H1 (cell line): ENCODE results near the gene RBM26. TPM values are rescaled to one million over a fixed set of nuclear protein-coding genes. Genes with fewer than 3 reads are reported as not detected.

Experiments
- CTCF ChIA-PET: fragments of 300-600 bp; sonication (Branson Sonifier 250); formaldehyde crosslinking; loops from one replicate; lab custom pipeline; 2021; ENCODE audit not compliant: partially characterized antibody; lab: Charles Lee
- POLR2A ChIA-PET: fragments of 300-600 bp; sonication (Branson Sonifier 250); formaldehyde crosslinking; loops from one replicate; lab custom pipeline; 2021; ENCODE audit warnings: inconsistent platforms; ENCODE audit not compliant: partially characterized antibody; lab: Charles Lee
- DNase-seq, 2 experiments: peaks; one replicate each; pipeline versions ENCODE4 v3.0.0 to v3.0.0-alpha.2; 2010 to 2022; ENCODE audit warnings: low spot score in 2 of 2, low read depth in 1 of 2, mixed read lengths in 1 of 2
- FAIRE-seq: peaks from 2 replicates; lab custom pipeline; 2011; peaks lifted over from hg19 to GRCh38; lab: Jason Lieb, UNC
- H2AFZ ChIP-seq: 2 replicates; pipeline ENCODE4 v1.8.1; 2012; ENCODE audit warnings: low read length, inconsistent platforms
- H2AK5ac ChIP-seq: 2 replicates; pipeline ENCODE4 v1.6.1; 2013; ENCODE audit warnings: low read depth, low read length
- H2BK120ac ChIP-seq: replicated peaks from 2 replicates; pipeline ENCODE3; 2013; ENCODE audit warnings: low read depth, low read length, inconsistent platforms
- H2BK12ac ChIP-seq: 2 replicates; pipeline ENCODE4 v1.6.1; 2013; ENCODE audit warnings: low read depth, low read length
- H2BK15ac ChIP-seq: 2 replicates; pipeline ENCODE4 v1.6.1; 2013; ENCODE audit warnings: low read length
- H2BK20ac ChIP-seq: 2 replicates; pipeline ENCODE4 v1.6.1; 2013; ENCODE audit warnings: low read length
- H2BK5ac ChIP-seq: 2 replicates; pipeline ENCODE4 v1.6.1; 2013; ENCODE audit warnings: low read depth, low read length
- H3K14ac ChIP-seq: 2 replicates; pipeline ENCODE4 v1.6.1; 2013; ENCODE audit warnings: inconsistent platforms; ENCODE audit not compliant: insufficient read length
- H3K18ac ChIP-seq: 2 replicates; pipeline ENCODE4 v1.6.1; 2013; ENCODE audit warnings: low read length; ENCODE audit errors: extremely low read depth
- H3K23ac ChIP-seq: 2 replicates; pipeline ENCODE4 v1.6.1; 2013; ENCODE audit warnings: inconsistent platforms; ENCODE audit not compliant: insufficient read length
- H3K23me2 ChIP-seq: 2 replicates; pipeline ENCODE4 v1.6.1; 2013; ENCODE audit warnings: low read depth, low read length
- H3K27ac ChIP-seq: 2 replicates; pipeline ENCODE4 v1.6.1; 2011; ENCODE audit warnings: low read depth, low read length, inconsistent platforms
- H3K27me3 ChIP-seq, 4 experiments: replicated peaks in 1 of 4; 1 replicate in 1 of 4; 2 replicates in 3 of 4; pipeline versions ENCODE4 v1.6.1 to v1.8.1; 2011 to 2013; ENCODE audit warnings: low read length in 3 of 4, mild to moderate bottlenecking in 3 of 4, inconsistent platforms in 2 of 4, mixed read lengths in 2 of 4, moderate library complexity in 1 of 4; ENCODE audit not compliant: control insufficient read depth in 3 of 4, insufficient read depth in 3 of 4; ENCODE audit errors: extremely low read depth in 1 of 4
- H3K36me3 ChIP-seq, 4 experiments: 2 replicates each; pipeline versions ENCODE4 v1.6.1 to v1.8.1; 2011 to 2013; ENCODE audit warnings: mild to moderate bottlenecking in 4 of 4, low read length in 3 of 4, moderate library complexity in 2 of 4, control low read depth in 1 of 4, inconsistent platforms in 1 of 4; ENCODE audit not compliant: insufficient read depth in 4 of 4, control insufficient read depth in 2 of 4
- H3K4ac ChIP-seq: replicated peaks from 2 replicates; pipeline ENCODE3; 2013; ENCODE audit warnings: low read length, low read depth, mixed read lengths, inconsistent platforms; ENCODE audit not compliant: insufficient read length
- H3K4me1 ChIP-seq, 4 experiments: replicated peaks in 1 of 4; 1 replicate in 1 of 4; 2 replicates in 3 of 4; pipeline versions ENCODE4 v1.6.1 to v1.8.1; 2011 to 2013; ENCODE audit warnings: low read length in 3 of 4, inconsistent platforms in 2 of 4, mixed read lengths in 1 of 4; ENCODE audit not compliant: insufficient read depth in 4 of 4, control insufficient read depth in 3 of 4
- H3K4me2 ChIP-seq, 2 experiments: 2 replicates each; pipeline versions ENCODE4 v1.6.1 to v1.8.1; 2011 to 2013; ENCODE audit warnings: low read depth in 2 of 2, low read length in 2 of 2, control low read depth in 1 of 2, inconsistent platforms in 1 of 2, mild to moderate bottlenecking in 1 of 2; ENCODE audit not compliant: insufficient read depth in 1 of 2
- H3K4me3 ChIP-seq, 4 experiments: fragments of 200-600, 300-600 bp in 1 of 4; sonication (generic), shearing (Covaris generic), sonication (Bioruptor Twin) in 1 of 4; 2 replicates each; pipeline versions ENCODE4 v1.5.1 to v1.8.1; 2011 to 2016; ENCODE audit warnings: low read length in 4 of 4, low read depth in 3 of 4, control low read depth in 2 of 4, inconsistent platforms in 2 of 4, mild to moderate bottlenecking in 2 of 4, mixed read lengths in 1 of 4, moderate library complexity in 1 of 4; ENCODE audit not compliant: insufficient read depth in 2 of 4; ENCODE audit errors: extremely low read depth in 1 of 4
- H3K56ac ChIP-seq: replicated peaks from 2 replicates; pipeline ENCODE3; 2013; ENCODE audit warnings: low read depth, mild to moderate bottlenecking, mixed read lengths, low read length, inconsistent platforms; ENCODE audit not compliant: insufficient read length
- H3K79me1 ChIP-seq: 2 replicates; pipeline ENCODE4 v1.6.1; 2013; ENCODE audit warnings: low read depth, low read length, control low read depth
- H3K79me2 ChIP-seq, 2 experiments: 2 replicates each; pipeline versions ENCODE4 v1.6.1 to v1.8.1; 2012 to 2013; ENCODE audit warnings: low read length in 2 of 2, mild to moderate bottlenecking in 2 of 2, inconsistent platforms in 1 of 2; ENCODE audit not compliant: insufficient read depth in 2 of 2, control insufficient read depth in 1 of 2
- H3K9ac ChIP-seq, 4 experiments: replicated peaks in 1 of 4; 1 replicate in 1 of 4; 2 replicates in 3 of 4; pipeline versions ENCODE4 v1.6.1 to v1.8.1; 2011 to 2013; ENCODE audit warnings: low read depth in 3 of 4, low read length in 3 of 4, control low read depth in 2 of 4, mild to moderate bottlenecking in 2 of 4, moderate library complexity in 2 of 4, inconsistent platforms in 1 of 4; ENCODE audit errors: extremely low read depth in 1 of 4
- H3K9me3 ChIP-seq, 2 experiments: 2 replicates each; pipeline versions ENCODE4 v1.6.1 to v1.8.1; 2012 to 2013; ENCODE audit warnings: mild to moderate bottlenecking in 2 of 2, moderate library complexity in 2 of 2, control low read depth in 1 of 2, inconsistent platforms in 1 of 2, low read depth in 1 of 2, low read length in 1 of 2, mixed read lengths in 1 of 2; ENCODE audit not compliant: insufficient read depth in 2 of 2
- H4K20me1 ChIP-seq, 2 experiments: replicated peaks in 1 of 2; 2 replicates each; pipeline versions ENCODE3 to v1.8.1; 2011 to 2013; ENCODE audit warnings: inconsistent platforms in 2 of 2, low read length in 2 of 2, mild to moderate bottlenecking in 1 of 2; ENCODE audit not compliant: insufficient read depth in 2 of 2, control insufficient read depth in 1 of 2
- H4K5ac ChIP-seq: 2 replicates; pipeline ENCODE4 v1.6.1; 2013; ENCODE audit warnings: low read length, low read depth, mixed read lengths, inconsistent platforms; ENCODE audit not compliant: insufficient read length
- H4K8ac ChIP-seq: 2 replicates; pipeline ENCODE4 v1.8.0; 2013; ENCODE audit warnings: mild to moderate bottlenecking, moderate library complexity, low read length, inconsistent platforms; ENCODE audit not compliant: insufficient read depth; ENCODE audit errors: extremely low read depth
- H4K91ac ChIP-seq: replicated peaks from 2 replicates; pipeline ENCODE3; 2013; ENCODE audit warnings: low read length, mixed read lengths, inconsistent platforms; ENCODE audit not compliant: insufficient read length
- BACH1 ChIP-seq: IDR thresholded peaks from 2 replicates; pipeline ENCODE4 v1.6.1; 2012; ENCODE audit warnings: low read length, improper control_type of control experiment
- BRCA1 ChIP-seq: IDR thresholded peaks from 2 replicates; pipeline ENCODE4 v1.6.1; 2012; ENCODE audit warnings: low read depth, low read length, improper control_type of control experiment
- FOSL1 ChIP-seq: IDR thresholded peaks from 2 replicates; pipeline ENCODE4 v1.6.1; 2011; ENCODE audit warnings: mild to moderate bottlenecking, low read depth, low read length, moderate library complexity; ENCODE audit not compliant: insufficient read depth
- JUN ChIP-seq: IDR thresholded peaks from 2 replicates; pipeline ENCODE4 v1.6.1; 2011; ENCODE audit warnings: low read depth, mild to moderate bottlenecking, improper control_type of control experiment, low read length
- MAFK ChIP-seq: IDR thresholded peaks from 2 replicates; pipeline ENCODE4 v1.6.1; 2012; ENCODE audit warnings: low read depth, mild to moderate bottlenecking, improper control_type of control experiment, low read length
- NANOG ChIP-seq: IDR thresholded peaks from 2 replicates; pipeline ENCODE4 v1.6.1; 2011; ENCODE audit warnings: low read length, low read depth, mild to moderate bottlenecking, inconsistent platforms; ENCODE audit not compliant: insufficient read depth, poor library complexity, severe bottlenecking
- RXRA ChIP-seq: IDR thresholded peaks from 2 replicates; pipeline ENCODE4 v1.6.1; 2011; ENCODE audit warnings: low read depth, mild to moderate bottlenecking, low read length, moderate library complexity; ENCODE audit not compliant: insufficient read depth
- SIN3A ChIP-seq, 2 experiments: IDR thresholded peaks in 1 of 2; conservative IDR thresholded peaks in 1 of 2; 2 replicates each; pipeline ENCODE4 v1.6.1; 2011 to 2012; ENCODE audit warnings: low read length in 2 of 2, improper control_type of control experiment in 1 of 2, low read depth in 1 of 2, mild to moderate bottlenecking in 1 of 2
- SP1 ChIP-seq: IDR thresholded peaks from 2 replicates; pipeline ENCODE4 v1.6.1; 2011; ENCODE audit warnings: low read depth, low read length
- SP2 ChIP-seq: IDR thresholded peaks from 2 replicates; pipeline ENCODE4 v1.6.1; 2012; ENCODE audit warnings: mild to moderate bottlenecking, low read length, inconsistent platforms
- SP4 ChIP-seq: IDR thresholded peaks from 2 replicates; pipeline ENCODE4 v1.6.1; 2012; ENCODE audit warnings: low read length, inconsistent platforms
- TAF7 ChIP-seq: optimal IDR thresholded peaks from 2 replicates; pipeline ENCODE3; 2011; ENCODE audit warnings: low read depth, mild to moderate bottlenecking, inconsistent platforms, low read length, moderate library complexity, borderline replicate concordance
- ZNF274 ChIP-seq: IDR thresholded peaks from 2 replicates; pipeline ENCODE4 v1.7.0; 2012; ENCODE audit warnings: low read length, borderline replicate concordance; ENCODE audit errors: extremely low read depth
- WGBS, 2 experiments: shearing (Covaris generic) in 1 of 2; methylation state at CpG; one replicate each; pipeline versions ENCODE4 v1.1.6 to v1.1.7; 2013 to 2015; ENCODE audit warnings: low lambda C conversion rate in 2 of 2, mixed read lengths in 2 of 2, inconsistent platforms in 1 of 2, low coverage in 1 of 2, missing lambda C conversion rate in 1 of 2; ENCODE audit not compliant: insufficient replicate concordance in 2 of 2, insufficient coverage in 1 of 2, insufficient read length in 1 of 2; ENCODE audit errors: extremely low coverage in 1 of 2, missing lambda C conversion rate in 1 of 2; 5-methylcytosine and 5-hydroxymethylcytosine counted together
- polyA plus RNA-seq, 7 experiments: library from polyadenylated mRNA; depleted of rRNA in 3 of 7; stranded (reverse) in 5 of 7; unstranded in 2 of 7; fragments of >200 nt in 5 of 7; fragments of 200-250 nt in 2 of 7; gene quantifications; 1 replicate in 5 of 7; 2 replicates in 1 of 7; 4 replicates in 1 of 7; pipeline versions ENCODE4 v1.2.1 to v1.2.3, GENCODE V29; 2011 to 2013; ENCODE audit warnings: missing spikeins in 2 of 7, mixed read lengths in 2 of 7
- total RNA-seq: library from RNA; stranded (reverse); fragmentation: NEBNext Ultra II Directional; extraction: Animal tissue kit (Norgen Biotek cat#: 25700); gene quantifications from 2 replicates; pipeline ENCODE4 v1.2.1, GENCODE V29; 2021
- TF ChIP-seq, protein P1 (sequence below): IDR thresholded peaks from 2 replicates; pipeline ENCODE4 v1.6.1; 2012; ENCODE audit warnings: inconsistent platforms

Gene RBM26
- total and polyA plus RNA-seq, 2 of the 8 experiments (the other 6 are each of a cell fraction or from before 2014, with no cell fraction given), result 20.3 to 65.5 TPM

DNA sequence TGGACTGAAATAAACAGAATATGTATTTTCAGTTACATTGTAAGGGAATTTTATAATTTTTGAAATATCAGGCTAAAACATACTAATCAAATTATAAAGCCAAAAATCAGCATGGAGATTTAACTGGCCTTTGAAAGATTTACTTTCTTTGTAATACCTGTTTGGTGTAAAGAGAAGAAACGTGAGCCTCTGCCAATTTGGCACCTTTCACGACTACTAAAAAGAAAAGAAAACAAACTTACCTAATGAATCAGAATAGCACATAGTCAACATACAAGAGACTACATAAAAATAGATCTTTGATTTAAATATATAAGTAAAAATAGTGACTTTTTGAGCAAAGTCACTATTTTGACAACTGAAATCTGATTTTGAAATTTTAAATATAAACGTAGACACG lies 87.4 kb downstream of the RBM26 start:
- no peak for FAIRE-seq
- no peak overlapping the region for H2BK15ac ChIP-seq
- H3K27ac ChIP-seq, result no peak overlapping the region
- H3K79me1 ChIP-seq, result no peaks in the 10 kb centered on the region
- H3K56ac ChIP-seq, result no peak overlapping the region
- TF ChIP-seq RXRA, result no peak
- TF ChIP-seq FOSL1, result no peak
- TF ChIP-seq MAFK, result no peak
- no peak for TF ChIP-seq ZNF274
- no peak for TF ChIP-seq BRCA1
- no peak for TF ChIP-seq JUN
- no peak for TF ChIP-seq SIN3A (conservative IDR thresholded peaks at IDR 0.05 in 1 of 2, IDR thresholded peaks at IDR 0.05 in 1 of 2; ENCODE audit: low read depth in 1 of 2, low read length in 2 of 2)
- no peak for TF ChIP-seq SP1
- TF ChIP-seq NANOG, result no peak
- TF ChIP-seq TAF7, result no peak
- TF ChIP-seq SP2, result no peak
- TF ChIP-seq, protein P1, sequence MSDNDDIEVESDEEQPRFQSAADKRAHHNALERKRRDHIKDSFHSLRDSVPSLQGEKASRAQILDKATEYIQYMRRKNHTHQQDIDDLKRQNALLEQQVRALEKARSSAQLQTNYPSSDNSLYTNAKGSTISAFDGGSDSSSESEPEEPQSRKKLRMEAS, result no peak
- TF ChIP-seq SP4, result no peak
- no peak for TF ChIP-seq BACH1
- H2BK5ac ChIP-seq, result no peak overlapping the region
- H3K9ac ChIP-seq, result no peak overlapping the region
- H3K4me3 ChIP-seq, result no peak overlapping the region
- 86% methylated on average over 4 of the region's 4 CpGs; no CpG with 5 or more reads in 1 of the 2 experiments for WGBS, 2 experiments
- H3K4me2 ChIP-seq, result no peak overlapping the region
- no peaks in the 10 kb centered on the region for H3K27me3 ChIP-seq
- H3K79me2 ChIP-seq, result no peaks in the 10 kb centered on the region
- H2AK5ac ChIP-seq, result no peak overlapping the region
- no peak overlapping the region for H4K8ac ChIP-seq
- DNase-seq, result no peak
- H3K23me2 ChIP-seq, result no peaks in the 10 kb centered on the region
- H2AFZ ChIP-seq, result no peak overlapping the region
- H4K5ac ChIP-seq, result no peak overlapping the region
- H3K23ac ChIP-seq, result no peak overlapping the region
- H2BK12ac ChIP-seq, result no peak overlapping the region
- no peak overlapping the region for H4K91ac ChIP-seq
- no peak overlapping the region for H3K4ac ChIP-seq
- H3K36me3 ChIP-seq, result peaks cover 0 to 56% (median 5%) of the 10 kb centered on the region in 4 experiments; a peak in 6 of 8 replicates
- H2BK120ac ChIP-seq, result no peak overlapping the region
- peaks cover 0 to 2% of the 10 kb centered on the region in 2 experiments for H4K20me1 ChIP-seq
- no peak overlapping the region for H2BK20ac ChIP-seq
- H3K4me1 ChIP-seq, result no peaks in the 10 kb centered on the region
- no peak overlapping the region for H3K14ac ChIP-seq
- no peaks in the 10 kb centered on the region for H3K9me3 ChIP-seq
- no peak overlapping the region for H3K18ac ChIP-seq
- CTCF ChIA-PET, result no interaction called here
- POLR2A ChIA-PET, result interaction anchor here (0.7 kb wide), 1 partner anchor 11 kb away, joined by 4 read pairs; no protein-coding TSS in a partner anchor
